Astrocyte (in vitro differentiated cells and primary cell): Measurements from ENCODE around the gene ERICH6.

Experiments used
- EZH2 ChIP-seq: IDR thresholded peaks from 2 replicates; pipeline ENCODE4 v1.6.1; 2012; ENCODE audit warnings: mild to moderate bottlenecking, low read length, inconsistent platforms; ENCODE audit not compliant: insufficient read depth
- TF ChIP-seq, protein P1 (sequence below): IDR thresholded peaks from 2 replicates; pipeline ENCODE4 v1.5.1; 2011; ENCODE audit warnings: low read depth, mild to moderate bottlenecking, inconsistent platforms, low read length, moderate library complexity; ENCODE audit not compliant: insufficient read depth

DNA sequence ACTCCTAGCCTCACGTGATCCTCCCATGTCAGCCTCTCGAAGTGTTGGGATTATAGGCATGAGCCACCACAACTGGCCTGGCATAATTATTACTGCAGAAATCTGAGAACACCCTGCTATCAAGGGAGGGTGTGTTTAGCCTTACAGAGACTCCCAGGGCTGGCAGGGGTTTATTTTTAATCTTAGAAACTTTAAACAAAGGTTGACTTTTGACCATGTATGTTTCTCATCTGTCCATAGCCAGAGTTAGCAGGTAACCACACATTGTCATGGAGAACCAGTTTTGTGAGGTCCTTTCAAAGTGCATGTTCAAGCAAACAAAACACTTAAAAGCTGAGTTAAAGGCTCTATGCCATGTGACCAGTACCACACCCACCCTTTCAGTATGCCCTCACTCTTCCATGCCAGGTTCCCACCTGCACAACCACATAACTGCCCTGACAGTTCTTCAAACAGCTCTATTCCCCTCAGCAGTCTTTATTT lies 48.1 kb upstream of the ERICH6 start:
- TF ChIP-seq, protein P1, sequence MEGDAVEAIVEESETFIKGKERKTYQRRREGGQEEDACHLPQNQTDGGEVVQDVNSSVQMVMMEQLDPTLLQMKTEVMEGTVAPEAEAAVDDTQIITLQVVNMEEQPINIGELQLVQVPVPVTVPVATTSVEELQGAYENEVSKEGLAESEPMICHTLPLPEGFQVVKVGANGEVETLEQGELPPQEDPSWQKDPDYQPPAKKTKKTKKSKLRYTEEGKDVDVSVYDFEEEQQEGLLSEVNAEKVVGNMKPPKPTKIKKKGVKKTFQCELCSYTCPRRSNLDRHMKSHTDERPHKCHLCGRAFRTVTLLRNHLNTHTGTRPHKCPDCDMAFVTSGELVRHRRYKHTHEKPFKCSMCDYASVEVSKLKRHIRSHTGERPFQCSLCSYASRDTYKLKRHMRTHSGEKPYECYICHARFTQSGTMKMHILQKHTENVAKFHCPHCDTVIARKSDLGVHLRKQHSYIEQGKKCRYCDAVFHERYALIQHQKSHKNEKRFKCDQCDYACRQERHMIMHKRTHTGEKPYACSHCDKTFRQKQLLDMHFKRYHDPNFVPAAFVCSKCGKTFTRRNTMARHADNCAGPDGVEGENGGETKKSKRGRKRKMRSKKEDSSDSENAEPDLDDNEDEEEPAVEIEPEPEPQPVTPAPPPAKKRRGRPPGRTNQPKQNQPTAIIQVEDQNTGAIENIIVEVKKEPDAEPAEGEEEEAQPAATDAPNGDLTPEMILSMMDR = no peak
- TF ChIP-seq EZH2 = no peak
